Fibroblast of pulmonary artery (primary cell): ENCODE data around the gene AFG1L.

Source experiments
- DNase-seq: peaks from one replicate; pipeline ENCODE4 v3.0.0-alpha.2; 2010; ENCODE audit warnings: low read depth
- H3K4me3 ChIP-seq: replicated peaks from 2 replicates; pipeline ENCODE4 v1.5.1; 2011; ENCODE audit warnings: low read depth, mild to moderate bottlenecking, control low read depth, low read length, moderate library complexity
- TF ChIP-seq, protein P1 (sequence below): IDR thresholded peaks from 2 replicates; pipeline ENCODE4 v1.5.1; 2011; ENCODE audit warnings: mild to moderate bottlenecking, control low read depth, low read length, inconsistent platforms; ENCODE audit errors: missing control alignments

Gene AFG1L

DNA sequence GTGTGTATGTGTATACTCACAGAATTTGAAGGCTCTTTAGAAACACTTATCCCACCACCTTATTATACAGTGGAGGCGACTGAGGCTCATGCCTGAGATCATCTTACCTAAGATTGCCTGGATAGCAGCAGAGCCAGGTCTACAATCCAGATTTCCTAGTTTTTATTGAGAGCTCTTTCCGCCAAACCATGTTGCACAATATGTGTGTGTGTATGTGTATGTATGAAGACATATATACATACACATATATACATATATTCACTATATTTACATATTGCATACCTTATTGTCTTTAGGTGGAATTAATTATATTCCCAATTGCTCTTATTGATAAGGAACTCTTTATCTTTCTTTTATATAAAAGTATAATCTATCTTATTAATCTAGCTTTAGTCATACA, 130.6 kb downstream of the AFG1L start:
- TF ChIP-seq, protein P1, sequence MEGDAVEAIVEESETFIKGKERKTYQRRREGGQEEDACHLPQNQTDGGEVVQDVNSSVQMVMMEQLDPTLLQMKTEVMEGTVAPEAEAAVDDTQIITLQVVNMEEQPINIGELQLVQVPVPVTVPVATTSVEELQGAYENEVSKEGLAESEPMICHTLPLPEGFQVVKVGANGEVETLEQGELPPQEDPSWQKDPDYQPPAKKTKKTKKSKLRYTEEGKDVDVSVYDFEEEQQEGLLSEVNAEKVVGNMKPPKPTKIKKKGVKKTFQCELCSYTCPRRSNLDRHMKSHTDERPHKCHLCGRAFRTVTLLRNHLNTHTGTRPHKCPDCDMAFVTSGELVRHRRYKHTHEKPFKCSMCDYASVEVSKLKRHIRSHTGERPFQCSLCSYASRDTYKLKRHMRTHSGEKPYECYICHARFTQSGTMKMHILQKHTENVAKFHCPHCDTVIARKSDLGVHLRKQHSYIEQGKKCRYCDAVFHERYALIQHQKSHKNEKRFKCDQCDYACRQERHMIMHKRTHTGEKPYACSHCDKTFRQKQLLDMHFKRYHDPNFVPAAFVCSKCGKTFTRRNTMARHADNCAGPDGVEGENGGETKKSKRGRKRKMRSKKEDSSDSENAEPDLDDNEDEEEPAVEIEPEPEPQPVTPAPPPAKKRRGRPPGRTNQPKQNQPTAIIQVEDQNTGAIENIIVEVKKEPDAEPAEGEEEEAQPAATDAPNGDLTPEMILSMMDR: no peak
- no peak for DNase-seq
- H3K4me3 ChIP-seq: no peak overlapping the region

DNA sequence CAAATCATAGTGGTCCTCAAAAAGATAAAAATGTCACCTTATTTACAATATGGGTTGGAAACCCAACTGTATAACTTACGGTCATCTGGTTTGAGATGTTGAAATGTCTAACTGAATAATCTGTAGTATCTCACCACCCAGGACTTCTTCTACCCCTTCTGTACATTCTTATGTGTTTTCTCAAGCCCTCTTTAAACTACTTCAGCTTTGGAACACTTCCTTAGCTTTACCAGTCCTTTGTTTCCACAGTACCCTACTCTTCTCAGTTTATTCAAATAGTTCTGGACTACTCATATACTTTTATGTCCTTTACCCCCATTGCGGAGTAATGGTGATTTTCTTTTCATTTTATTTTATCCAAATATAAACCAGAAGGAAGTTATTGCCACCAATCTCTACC, 137.3 kb downstream of the AFG1L start:
- DNase-seq: no peak
- TF ChIP-seq, protein P1: no peak
- no peak overlapping the region for H3K4me3 ChIP-seq

DNA sequence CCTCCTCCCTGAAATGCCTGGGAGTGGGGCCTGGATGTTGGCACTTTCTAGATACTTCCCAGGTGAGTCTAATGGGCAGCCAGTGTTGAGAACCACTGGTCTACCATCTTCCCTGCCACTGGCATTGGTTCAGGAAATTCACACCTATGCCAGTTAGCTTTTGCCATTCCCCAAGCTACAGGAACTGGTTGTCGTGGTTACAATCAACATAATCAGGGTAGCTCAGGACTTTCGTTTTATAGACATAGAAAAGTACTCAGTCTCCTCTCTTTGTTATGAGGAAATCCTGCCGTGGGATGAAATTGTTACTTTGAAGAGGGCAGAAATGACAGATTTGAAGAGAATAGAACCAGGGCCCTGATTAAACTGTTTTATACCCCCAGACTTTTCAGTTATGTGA, 137.9 kb downstream of the AFG1L start:
- DNase-seq: no peak
- no peak overlapping the region for H3K4me3 ChIP-seq
- TF ChIP-seq, protein P1: no peak

DNA sequence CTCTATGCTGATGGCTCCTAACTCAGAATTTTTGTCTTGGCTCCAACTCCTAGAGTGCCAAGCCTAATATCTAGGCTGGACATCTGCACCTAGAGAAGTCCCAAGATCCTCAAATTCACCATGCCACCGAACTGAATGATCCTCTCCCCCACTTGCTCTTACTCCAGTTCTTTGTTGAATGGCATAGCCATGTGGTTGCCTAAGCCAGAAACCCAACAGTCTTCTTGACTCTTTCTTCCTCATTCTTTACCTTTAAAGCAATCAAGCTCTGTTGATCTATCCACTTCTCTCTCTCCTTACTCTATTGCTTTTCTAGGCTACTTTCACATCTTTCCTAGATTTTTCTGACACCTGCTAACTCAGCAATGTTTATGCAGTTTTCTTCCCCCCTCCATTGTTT, 139.4 kb downstream of the AFG1L start:
- H3K4me3 ChIP-seq: no peak overlapping the region
- no peak for DNase-seq
- TF ChIP-seq, protein P1: no peak

DNA sequence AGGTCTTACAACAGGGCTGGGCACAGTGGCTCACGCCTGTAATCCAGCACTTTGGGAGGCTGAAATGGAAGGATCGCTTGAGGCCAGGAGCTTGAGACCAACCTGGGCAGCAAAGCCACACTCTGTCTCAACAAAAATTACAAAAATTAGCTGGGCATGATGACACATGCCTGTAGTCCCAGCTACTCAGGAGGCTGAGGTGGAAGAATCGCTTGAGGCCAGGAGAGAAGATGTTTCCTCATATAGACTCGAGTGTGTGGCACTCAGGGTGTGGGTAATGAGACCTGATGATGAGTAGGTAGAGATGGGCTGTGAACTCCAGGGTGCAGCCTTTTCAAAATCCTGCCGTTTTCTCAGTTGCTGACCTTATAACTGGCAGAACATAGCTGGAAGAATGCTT, 140.5 kb downstream of the AFG1L start:
- TF ChIP-seq, protein P1: no peak
- no peak overlapping the region for H3K4me3 ChIP-seq
- no peak for DNase-seq

DNA sequence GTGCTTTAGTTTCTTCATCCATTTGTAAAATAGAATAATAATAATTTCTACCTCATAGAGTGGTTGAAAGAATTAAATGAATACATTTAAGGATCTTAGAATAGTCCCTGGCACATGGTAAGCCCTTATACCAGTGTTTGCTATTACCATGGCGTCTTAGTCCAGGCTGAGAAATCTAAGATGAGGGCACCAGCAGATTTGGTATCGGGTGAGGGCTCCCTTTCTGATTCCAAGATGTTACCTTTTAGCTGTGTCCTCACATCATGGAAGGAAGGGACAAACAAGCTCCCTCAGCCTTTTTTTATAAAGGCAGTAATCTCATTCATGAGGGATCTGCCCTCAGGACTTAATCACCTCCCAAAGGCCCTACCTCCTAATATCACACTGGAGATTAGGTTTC, 141.9 kb downstream of the AFG1L start:
- TF ChIP-seq, protein P1: no peak
- H3K4me3 ChIP-seq: no peak overlapping the region
- no peak for DNase-seq

DNA sequence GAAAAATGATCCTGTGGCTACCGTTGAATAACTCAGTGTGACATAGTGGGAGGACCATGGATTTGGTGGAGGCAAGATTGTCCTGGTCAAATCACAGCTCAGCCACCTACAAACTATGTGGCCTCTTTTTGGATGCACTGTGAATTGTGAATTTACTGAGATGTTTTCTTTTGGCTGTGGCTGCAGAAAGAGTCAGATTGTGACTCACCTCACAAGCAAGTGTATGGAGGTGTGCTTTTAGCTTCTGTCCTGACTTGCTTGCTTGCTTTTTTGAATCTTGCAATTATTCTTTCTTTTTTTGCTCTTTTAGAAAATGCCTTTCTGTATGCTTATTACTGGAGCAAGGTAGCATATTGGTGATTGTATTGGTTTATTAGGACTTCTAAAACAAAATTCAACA, 143.0 kb downstream of the AFG1L start:
- DNase-seq: no peak

More for the DNA sequence above, 143.0 kb downstream of the AFG1L start:
- no peak overlapping the region for H3K4me3 ChIP-seq
- TF ChIP-seq, protein P1: no peak
